Measurements from ENCODE around the gene ARRB1. TPM values are rescaled to one million over a fixed set of nuclear protein-coding genes. Genes with fewer than 3 reads are reported as not detected.

ARRB1 gene
- total RNA-seq, 1 experiment from 2014 or later: 24.2 TPM

DNA sequence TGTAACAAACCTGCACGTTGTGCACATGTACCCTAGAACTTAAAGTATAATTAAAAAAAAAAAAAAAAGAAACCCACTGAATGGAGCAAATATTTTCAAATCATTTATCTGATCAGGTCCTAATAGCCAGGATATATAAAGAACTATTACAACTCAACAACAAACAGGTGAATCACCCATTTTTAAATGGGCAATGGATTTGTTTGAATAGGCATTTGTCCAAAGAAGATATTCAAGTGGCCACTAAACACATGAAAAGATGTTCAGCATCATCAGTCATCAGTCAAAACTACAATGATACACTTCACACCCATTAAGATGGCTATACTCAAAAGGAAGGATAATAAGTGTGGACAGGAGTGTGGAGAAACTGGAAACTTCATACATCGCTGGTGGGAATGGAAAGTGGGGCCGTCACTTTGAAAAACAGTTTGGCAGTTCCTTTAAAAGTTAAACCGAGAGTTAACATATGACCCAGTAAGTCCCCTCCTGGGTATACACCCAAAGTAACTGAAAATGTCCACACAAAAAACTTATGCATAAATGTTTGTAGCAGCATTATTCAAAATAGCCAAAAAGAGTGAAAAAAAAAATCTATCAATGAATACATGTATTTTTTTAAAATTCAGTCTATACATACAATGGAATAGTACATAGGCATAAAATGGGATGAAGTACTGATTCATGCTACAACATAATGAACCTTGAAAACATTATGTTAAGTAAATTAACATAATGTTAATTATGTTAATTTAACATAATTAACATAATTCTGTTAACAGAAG is 53.1 kb downstream of the ARRB1 start:
- no peaks in the 10 kb centered on the region for H3K79me2 ChIP-seq (ENCODE audit: insufficient read depth, low read length)
- H3K9ac ChIP-seq (ENCODE audit: low read length): no peak overlapping the region
- H3K9me3 ChIP-seq (ENCODE audit: control insufficient read depth in 1 of 2, insufficient read depth in 1 of 2, low read depth in 1 of 2, low read length in 2 of 2): no peaks in the 10 kb centered on the region
- ChIA-PET RAD21 (ENCODE audit: low non-redundant PET in 1 of 2, low total read pairs in 2 of 2, uncharacterized antibody in 2 of 2, unreplicated experiment in 2 of 2) (no interaction called here), CTCF (no interaction called here), POLR2A (no interaction called here)
- no peaks in the 10 kb centered on the region for H3K36me3 ChIP-seq (ENCODE audit: control insufficient read depth in 1 of 2, insufficient read depth in 2 of 2, low read length in 2 of 2)
- BruUV-seq (replicated peaks): no TSS peak
- H3K9me2 ChIP-seq (ENCODE audit: insufficient read depth): no peaks in the 10 kb centered on the region
- no peaks in the 10 kb centered on the region for H3K27me3 ChIP-seq (ENCODE audit: insufficient read depth, low read length)
- H3K27ac ChIP-seq (ENCODE audit: low read depth, low read length): no peak overlapping the region
- H3K4me2 ChIP-seq (ENCODE audit: low read length): no peak overlapping the region
- no peak overlapping the region for H2AFZ ChIP-seq (ENCODE audit: low read depth, low read length, poor library complexity, severe bottlenecking)
- no peaks in the 10 kb centered on the region for H3K4me1 ChIP-seq (ENCODE audit: control insufficient read depth in 1 of 2, insufficient read depth in 2 of 2, low read length in 2 of 2)
- no peak for TF ChIP-seq EZH2phosphoT487 (IDR thresholded peaks at IDR 0.05; ENCODE audit: borderline replicate concordance)
- TF ChIP-seq CEBPB (IDR thresholded peaks at IDR 0.05; ENCODE audit: low read depth): no peak
- TF ChIP-seq SRF (IDR thresholded peaks at IDR 0.05; ENCODE audit: low read depth): no peak
- TF ChIP-seq, protein P1, sequence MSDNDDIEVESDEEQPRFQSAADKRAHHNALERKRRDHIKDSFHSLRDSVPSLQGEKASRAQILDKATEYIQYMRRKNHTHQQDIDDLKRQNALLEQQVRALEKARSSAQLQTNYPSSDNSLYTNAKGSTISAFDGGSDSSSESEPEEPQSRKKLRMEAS (IDR thresholded peaks at IDR 0.05): no peak
- no peak for TF ChIP-seq POLR2A (IDR thresholded peaks at IDR 0.05; ENCODE audit: borderline replicate concordance, extremely low read depth, insufficient read depth, insufficient read length)
- TF ChIP-seq SP1 (IDR thresholded peaks at IDR 0.05; ENCODE audit: low read depth): no peak
- no peak for TF ChIP-seq ZNF274 (IDR thresholded peaks at IDR 0.05; ENCODE audit: low read depth, low read length)
- TF ChIP-seq EGR1 (IDR thresholded peaks at IDR 0.05; ENCODE audit: low read depth): no peak
- no peak for TF ChIP-seq YY1 (IDR thresholded peaks at IDR 0.05; ENCODE audit: extremely low read depth, insufficient replicate concordance, low read depth, low read length)
- no peak for TF ChIP-seq EZH2 (IDR thresholded peaks at IDR 0.05)
- TF ChIP-seq TCF7L2 (IDR thresholded peaks at IDR 0.05; ENCODE audit: borderline replicate concordance, extremely low read depth, insufficient read depth, insufficient read length): no peak
- no peak for TF ChIP-seq POLR2AphosphoS5 (IDR thresholded peaks at IDR 0.05; ENCODE audit: low read depth, low read length)
- TF ChIP-seq, protein P2, sequence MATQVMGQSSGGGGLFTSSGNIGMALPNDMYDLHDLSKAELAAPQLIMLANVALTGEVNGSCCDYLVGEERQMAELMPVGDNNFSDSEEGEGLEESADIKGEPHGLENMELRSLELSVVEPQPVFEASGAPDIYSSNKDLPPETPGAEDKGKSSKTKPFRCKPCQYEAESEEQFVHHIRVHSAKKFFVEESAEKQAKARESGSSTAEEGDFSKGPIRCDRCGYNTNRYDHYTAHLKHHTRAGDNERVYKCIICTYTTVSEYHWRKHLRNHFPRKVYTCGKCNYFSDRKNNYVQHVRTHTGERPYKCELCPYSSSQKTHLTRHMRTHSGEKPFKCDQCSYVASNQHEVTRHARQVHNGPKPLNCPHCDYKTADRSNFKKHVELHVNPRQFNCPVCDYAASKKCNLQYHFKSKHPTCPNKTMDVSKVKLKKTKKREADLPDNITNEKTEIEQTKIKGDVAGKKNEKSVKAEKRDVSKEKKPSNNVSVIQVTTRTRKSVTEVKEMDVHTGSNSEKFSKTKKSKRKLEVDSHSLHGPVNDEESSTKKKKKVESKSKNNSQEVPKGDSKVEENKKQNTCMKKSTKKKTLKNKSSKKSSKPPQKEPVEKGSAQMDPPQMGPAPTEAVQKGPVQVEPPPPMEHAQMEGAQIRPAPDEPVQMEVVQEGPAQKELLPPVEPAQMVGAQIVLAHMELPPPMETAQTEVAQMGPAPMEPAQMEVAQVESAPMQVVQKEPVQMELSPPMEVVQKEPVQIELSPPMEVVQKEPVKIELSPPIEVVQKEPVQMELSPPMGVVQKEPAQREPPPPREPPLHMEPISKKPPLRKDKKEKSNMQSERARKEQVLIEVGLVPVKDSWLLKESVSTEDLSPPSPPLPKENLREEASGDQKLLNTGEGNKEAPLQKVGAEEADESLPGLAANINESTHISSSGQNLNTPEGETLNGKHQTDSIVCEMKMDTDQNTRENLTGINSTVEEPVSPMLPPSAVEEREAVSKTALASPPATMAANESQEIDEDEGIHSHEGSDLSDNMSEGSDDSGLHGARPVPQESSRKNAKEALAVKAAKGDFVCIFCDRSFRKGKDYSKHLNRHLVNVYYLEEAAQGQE (IDR thresholded peaks at IDR 0.05; ENCODE audit: low read depth): no peak
- no peak for TF ChIP-seq RAD21 (IDR thresholded peaks at IDR 0.05; ENCODE audit: low read depth)
- no peak for TF ChIP-seq SIN3A (IDR thresholded peaks at IDR 0.05; ENCODE audit: low read depth)
- TF ChIP-seq, protein P3, sequence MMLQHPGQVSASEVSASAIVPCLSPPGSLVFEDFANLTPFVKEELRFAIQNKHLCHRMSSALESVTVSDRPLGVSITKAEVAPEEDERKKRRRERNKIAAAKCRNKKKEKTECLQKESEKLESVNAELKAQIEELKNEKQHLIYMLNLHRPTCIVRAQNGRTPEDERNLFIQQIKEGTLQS (IDR thresholded peaks at IDR 0.05): no peak
- TF ChIP-seq, protein P4, sequence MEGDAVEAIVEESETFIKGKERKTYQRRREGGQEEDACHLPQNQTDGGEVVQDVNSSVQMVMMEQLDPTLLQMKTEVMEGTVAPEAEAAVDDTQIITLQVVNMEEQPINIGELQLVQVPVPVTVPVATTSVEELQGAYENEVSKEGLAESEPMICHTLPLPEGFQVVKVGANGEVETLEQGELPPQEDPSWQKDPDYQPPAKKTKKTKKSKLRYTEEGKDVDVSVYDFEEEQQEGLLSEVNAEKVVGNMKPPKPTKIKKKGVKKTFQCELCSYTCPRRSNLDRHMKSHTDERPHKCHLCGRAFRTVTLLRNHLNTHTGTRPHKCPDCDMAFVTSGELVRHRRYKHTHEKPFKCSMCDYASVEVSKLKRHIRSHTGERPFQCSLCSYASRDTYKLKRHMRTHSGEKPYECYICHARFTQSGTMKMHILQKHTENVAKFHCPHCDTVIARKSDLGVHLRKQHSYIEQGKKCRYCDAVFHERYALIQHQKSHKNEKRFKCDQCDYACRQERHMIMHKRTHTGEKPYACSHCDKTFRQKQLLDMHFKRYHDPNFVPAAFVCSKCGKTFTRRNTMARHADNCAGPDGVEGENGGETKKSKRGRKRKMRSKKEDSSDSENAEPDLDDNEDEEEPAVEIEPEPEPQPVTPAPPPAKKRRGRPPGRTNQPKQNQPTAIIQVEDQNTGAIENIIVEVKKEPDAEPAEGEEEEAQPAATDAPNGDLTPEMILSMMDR (IDR thresholded peaks at IDR 0.05 in 2 of 3, conservative IDR thresholded peaks at IDR 0.05 in 1 of 3; ENCODE audit: borderline replicate concordance in 1 of 3, insufficient read depth in 1 of 3, low read depth in 2 of 3, low read length in 2 of 3): no peak
- TF ChIP-seq, protein P5, sequence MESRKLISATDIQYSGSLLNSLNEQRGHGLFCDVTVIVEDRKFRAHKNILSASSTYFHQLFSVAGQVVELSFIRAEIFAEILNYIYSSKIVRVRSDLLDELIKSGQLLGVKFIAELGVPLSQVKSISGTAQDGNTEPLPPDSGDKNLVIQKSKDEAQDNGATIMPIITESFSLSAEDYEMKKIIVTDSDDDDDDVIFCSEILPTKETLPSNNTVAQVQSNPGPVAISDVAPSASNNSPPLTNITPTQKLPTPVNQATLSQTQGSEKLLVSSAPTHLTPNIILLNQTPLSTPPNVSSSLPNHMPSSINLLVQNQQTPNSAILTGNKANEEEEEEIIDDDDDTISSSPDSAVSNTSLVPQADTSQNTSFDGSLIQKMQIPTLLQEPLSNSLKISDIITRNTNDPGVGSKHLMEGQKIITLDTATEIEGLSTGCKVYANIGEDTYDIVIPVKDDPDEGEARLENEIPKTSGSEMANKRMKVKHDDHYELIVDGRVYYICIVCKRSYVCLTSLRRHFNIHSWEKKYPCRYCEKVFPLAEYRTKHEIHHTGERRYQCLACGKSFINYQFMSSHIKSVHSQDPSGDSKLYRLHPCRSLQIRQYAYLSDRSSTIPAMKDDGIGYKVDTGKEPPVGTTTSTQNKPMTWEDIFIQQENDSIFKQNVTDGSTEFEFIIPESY (IDR thresholded peaks at IDR 0.05; ENCODE audit: extremely low read depth, insufficient replicate concordance, low read length): no peak
- TF ChIP-seq JUND (IDR thresholded peaks at IDR 0.05): no peak
- no peak overlapping the region for H3K4me3 ChIP-seq (replicated peaks in 1 of 2; ENCODE audit: low read depth in 1 of 2, low read length in 2 of 2)
- intact Hi-C loops (cut with micrococcal nuclease): no loop called here
- no peak for ATAC-seq
- H4K20me1 ChIP-seq (ENCODE audit: insufficient read depth): no peaks in the 10 kb centered on the region
- DNase-seq (ENCODE audit: low read depth, low spot score): no peak
